A549 (cell line): ENCODE results near the gene IMPG2.

Experiments
- BHLHE40 ChIP-seq: IDR thresholded peaks from 2 replicates; pipeline ENCODE4 v1.6.1; 2012; ENCODE audit warnings: low read depth, low read length, inconsistent platforms
- CHD2 ChIP-seq: fragments of 150-350 bp; IDR thresholded peaks from 2 replicates; pipeline ENCODE4 v1.6.1; 2014; ENCODE audit warnings: low read length; ENCODE audit not compliant: partially characterized antibody
- EP300 ChIP-seq, 2 experiments: fragments of >200 bp; sonication (Bioruptor Twin); formaldehyde crosslinking; IDR thresholded peaks; 2 replicates in 1 of 2; 3 replicates in 1 of 2; pipeline ENCODE4 v1.6.1; 2016 to 2017
- MYC ChIP-seq: IDR thresholded peaks from 2 replicates; pipeline ENCODE4 v1.6.1; 2012; ENCODE audit warnings: mild to moderate bottlenecking, inconsistent platforms, low read length, improper control_type of control experiment, borderline replicate concordance
- POLR2A ChIP-seq: IDR thresholded peaks from 2 replicates; pipeline ENCODE4 v1.6.1; 2012; ENCODE audit warnings: mild to moderate bottlenecking, low read length
- RCOR1 ChIP-seq: fragments of 150-350 bp; IDR thresholded peaks from 2 replicates; pipeline ENCODE4 v1.6.1; 2014; ENCODE audit warnings: antibody characterized with exemption, low read length, low read depth
- TF ChIP-seq, protein P1 (sequence below): fragments of >200 bp; sonication (Bioruptor Twin); formaldehyde crosslinking; IDR thresholded peaks from 3 replicates; pipeline ENCODE4 v1.5.1; 2016
- TF ChIP-seq, protein P2 (sequence below): IDR thresholded peaks from 2 replicates; pipeline ENCODE4 v1.6.1; 2012
- TF ChIP-seq, protein P3 (sequence below): fragments of 200-600 bp; sonication (generic); IDR thresholded peaks from 2 replicates; pipeline ENCODE4 v1.6.1; 2016; ENCODE audit warnings: antibody characterized with exemption, mild to moderate bottlenecking, moderate library complexity

DNA sequence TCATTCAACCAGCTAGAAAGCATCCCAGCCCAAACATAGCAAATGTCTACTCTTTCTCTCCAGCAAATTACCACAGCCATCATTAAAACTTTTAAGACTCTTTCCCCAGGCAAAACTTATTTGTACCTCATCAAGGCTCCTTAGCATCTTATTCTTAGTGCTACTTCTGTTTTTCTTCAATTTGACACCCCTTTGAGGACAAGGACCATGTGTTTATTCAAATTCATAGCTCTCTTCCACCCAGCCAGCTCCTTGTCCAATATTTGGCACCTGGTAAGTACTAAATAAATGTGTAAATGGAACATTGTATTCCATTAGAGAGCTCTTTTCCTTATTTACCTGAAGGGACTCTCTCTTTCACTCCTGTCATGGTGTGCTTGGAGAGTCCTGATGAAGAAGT, 89.8 kb downstream of the IMPG2 start:
- TF ChIP-seq EP300 (IDR thresholded peaks at IDR 0.05) = no peak
- TF ChIP-seq POLR2A = no peak
- TF ChIP-seq, protein P1, sequence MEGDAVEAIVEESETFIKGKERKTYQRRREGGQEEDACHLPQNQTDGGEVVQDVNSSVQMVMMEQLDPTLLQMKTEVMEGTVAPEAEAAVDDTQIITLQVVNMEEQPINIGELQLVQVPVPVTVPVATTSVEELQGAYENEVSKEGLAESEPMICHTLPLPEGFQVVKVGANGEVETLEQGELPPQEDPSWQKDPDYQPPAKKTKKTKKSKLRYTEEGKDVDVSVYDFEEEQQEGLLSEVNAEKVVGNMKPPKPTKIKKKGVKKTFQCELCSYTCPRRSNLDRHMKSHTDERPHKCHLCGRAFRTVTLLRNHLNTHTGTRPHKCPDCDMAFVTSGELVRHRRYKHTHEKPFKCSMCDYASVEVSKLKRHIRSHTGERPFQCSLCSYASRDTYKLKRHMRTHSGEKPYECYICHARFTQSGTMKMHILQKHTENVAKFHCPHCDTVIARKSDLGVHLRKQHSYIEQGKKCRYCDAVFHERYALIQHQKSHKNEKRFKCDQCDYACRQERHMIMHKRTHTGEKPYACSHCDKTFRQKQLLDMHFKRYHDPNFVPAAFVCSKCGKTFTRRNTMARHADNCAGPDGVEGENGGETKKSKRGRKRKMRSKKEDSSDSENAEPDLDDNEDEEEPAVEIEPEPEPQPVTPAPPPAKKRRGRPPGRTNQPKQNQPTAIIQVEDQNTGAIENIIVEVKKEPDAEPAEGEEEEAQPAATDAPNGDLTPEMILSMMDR = no peak
- no peak for TF ChIP-seq RCOR1
- TF ChIP-seq MYC = no peak
- TF ChIP-seq, protein P2, sequence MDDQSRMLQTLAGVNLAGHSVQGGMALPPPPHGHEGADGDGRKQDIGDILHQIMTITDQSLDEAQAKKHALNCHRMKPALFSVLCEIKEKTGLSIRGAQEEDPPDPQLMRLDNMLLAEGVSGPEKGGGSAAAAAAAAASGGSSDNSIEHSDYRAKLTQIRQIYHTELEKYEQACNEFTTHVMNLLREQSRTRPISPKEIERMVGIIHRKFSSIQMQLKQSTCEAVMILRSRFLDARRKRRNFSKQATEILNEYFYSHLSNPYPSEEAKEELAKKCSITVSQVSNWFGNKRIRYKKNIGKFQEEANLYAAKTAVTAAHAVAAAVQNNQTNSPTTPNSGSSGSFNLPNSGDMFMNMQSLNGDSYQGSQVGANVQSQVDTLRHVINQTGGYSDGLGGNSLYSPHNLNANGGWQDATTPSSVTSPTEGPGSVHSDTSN = no peak
- TF ChIP-seq CHD2 = no peak
- TF ChIP-seq BHLHE40 = no peak
- TF ChIP-seq, protein P3, sequence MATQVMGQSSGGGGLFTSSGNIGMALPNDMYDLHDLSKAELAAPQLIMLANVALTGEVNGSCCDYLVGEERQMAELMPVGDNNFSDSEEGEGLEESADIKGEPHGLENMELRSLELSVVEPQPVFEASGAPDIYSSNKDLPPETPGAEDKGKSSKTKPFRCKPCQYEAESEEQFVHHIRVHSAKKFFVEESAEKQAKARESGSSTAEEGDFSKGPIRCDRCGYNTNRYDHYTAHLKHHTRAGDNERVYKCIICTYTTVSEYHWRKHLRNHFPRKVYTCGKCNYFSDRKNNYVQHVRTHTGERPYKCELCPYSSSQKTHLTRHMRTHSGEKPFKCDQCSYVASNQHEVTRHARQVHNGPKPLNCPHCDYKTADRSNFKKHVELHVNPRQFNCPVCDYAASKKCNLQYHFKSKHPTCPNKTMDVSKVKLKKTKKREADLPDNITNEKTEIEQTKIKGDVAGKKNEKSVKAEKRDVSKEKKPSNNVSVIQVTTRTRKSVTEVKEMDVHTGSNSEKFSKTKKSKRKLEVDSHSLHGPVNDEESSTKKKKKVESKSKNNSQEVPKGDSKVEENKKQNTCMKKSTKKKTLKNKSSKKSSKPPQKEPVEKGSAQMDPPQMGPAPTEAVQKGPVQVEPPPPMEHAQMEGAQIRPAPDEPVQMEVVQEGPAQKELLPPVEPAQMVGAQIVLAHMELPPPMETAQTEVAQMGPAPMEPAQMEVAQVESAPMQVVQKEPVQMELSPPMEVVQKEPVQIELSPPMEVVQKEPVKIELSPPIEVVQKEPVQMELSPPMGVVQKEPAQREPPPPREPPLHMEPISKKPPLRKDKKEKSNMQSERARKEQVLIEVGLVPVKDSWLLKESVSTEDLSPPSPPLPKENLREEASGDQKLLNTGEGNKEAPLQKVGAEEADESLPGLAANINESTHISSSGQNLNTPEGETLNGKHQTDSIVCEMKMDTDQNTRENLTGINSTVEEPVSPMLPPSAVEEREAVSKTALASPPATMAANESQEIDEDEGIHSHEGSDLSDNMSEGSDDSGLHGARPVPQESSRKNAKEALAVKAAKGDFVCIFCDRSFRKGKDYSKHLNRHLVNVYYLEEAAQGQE = no peak
